Activated gamma-delta T cell treated with anti-CD3 and anti-CD28 coated beads, Interleukin-2, amount 50 U/mL, for 16 hours (primary cell): ENCODE data around the gene SPACDR.
"Not testable (repeated sequence)": the region's sequence is repeated elsewhere in the genome, so short reads cannot be mapped to it uniquely, and the experiment has no call there.

Experiments
- DNase-seq: peaks from one replicate; pipeline ENCODE4 v3.0.0-alpha.2; 2020; ENCODE audit warnings: low read depth

The SPACDR gene, protein sequence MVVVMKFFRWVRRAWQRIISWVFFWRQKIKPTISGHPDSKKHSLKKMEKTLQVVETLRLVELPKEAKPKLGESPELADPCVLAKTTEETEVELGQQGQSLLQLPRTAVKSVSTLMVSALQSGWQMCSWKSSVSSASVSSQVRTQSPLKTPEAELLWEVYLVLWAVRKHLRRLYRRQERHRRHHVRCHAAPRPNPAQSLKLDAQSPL

DNA sequence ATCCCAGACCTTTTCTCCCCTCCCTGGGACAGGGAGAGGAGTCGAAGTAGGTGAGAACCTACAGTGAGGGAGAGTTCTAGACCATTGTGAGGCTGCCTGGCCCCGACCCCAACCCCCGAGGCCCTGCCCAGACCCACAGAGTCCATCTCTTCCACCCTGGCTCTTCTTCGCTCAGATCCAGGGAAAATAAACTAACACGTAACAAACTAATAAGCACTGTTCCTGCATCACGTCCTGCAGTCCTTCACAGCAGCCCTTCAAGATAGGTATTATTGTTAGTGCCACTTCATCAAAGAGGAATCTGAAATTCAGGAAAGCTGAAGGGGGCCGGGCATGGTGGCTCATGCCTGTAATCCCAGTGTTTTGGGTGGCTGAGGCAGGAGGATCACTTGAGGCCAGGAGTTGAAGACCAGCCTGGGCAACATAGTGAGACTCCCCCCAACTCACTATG lies at the start of gene SPACDR:
Gene SPACDR, minus strand, starts transcription at position 51 of the 451 bp plus-strand sequence. CDS start 235 bp downstream, outside the sequence.
- no peak for DNase-seq

DNA sequence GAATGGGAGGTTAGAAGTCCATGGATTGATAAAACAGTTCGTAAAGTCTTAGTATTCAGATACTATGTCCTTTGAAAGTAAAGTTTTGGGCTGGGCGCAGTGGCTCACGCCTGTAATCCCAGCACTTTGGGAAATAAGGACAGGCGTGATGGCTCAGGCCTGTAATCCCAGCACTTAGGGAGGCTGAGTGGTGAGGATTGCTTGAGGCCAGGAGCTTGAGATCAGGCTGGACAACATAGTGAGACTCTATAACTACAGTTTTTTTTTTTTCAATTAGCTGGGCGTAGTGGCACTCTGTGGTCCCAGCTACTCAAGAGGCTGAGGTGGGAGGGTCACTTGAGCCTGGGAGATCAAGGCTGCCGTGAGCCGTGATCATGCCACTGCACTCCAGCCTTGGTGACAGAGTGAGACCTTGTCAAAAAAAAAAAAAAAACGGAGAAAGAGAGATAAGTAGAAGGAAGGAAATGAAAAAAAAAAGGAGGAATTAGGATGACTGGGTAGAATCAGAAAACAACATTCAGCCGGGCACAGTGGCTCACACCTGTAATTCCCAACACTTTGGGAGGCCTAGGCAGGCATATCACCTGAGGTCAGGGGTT lies 49.3 kb upstream of the SPACDR start:
- DNase-seq = no peak

DNA sequence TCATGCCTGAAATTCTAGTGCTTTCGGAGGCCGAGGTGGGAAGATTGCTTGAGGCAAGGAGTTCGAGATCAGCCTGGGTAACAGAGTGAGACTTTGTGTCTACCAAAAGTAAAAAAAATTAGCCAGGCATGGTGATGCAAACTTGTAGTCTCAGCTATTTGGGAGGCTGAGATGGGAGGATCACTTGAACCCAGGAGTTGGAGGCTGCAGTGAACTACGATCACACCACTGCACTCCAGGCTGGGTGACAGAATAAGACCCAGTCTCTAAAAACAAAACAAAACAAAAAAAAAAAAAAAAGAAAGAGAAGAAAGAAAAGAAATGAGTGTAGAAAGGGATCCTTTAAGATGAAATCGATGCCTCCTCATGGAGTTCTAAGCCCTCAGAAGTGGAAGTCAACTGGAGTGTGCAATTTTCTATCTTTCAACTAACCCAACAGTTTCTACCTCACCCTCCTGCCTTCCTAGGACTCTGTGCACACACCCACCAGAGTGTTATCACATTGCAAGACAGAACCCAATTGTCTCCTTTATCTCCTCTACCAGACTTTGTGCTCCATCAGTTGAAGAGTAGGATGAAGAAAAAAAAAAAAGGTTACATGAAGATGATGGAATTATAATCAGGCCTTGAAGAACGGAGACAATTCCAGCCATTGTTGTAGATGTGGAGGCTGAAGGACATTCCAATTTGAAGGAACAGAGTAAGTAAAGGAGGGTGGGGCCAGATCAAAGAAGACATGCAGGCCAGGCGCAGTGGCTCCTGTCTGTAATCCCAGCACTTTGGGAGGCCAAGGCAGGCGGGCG lies 46.6 kb upstream of the SPACDR start:
- no peak for DNase-seq

DNA sequence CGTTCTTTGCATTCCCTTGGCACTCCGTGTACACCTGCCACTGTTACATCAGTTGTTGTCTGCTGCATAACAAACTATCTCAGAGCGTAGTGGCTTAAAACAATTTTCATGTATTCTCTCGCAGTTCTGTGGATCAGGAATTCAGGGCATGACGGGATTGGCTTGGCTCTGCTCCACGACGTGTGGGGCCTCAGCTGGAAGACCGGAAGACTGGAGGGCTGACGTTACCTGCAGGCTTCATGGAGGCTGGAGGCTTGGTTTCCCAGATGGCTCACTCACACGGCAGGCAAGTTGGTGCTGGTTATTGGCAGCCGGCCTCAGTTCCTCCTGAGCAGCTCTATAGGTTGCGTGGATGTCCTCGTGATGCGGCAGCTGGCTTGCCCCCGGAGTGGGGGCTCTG lies 45.2 kb upstream of the SPACDR start:
- no peak for DNase-seq

DNA sequence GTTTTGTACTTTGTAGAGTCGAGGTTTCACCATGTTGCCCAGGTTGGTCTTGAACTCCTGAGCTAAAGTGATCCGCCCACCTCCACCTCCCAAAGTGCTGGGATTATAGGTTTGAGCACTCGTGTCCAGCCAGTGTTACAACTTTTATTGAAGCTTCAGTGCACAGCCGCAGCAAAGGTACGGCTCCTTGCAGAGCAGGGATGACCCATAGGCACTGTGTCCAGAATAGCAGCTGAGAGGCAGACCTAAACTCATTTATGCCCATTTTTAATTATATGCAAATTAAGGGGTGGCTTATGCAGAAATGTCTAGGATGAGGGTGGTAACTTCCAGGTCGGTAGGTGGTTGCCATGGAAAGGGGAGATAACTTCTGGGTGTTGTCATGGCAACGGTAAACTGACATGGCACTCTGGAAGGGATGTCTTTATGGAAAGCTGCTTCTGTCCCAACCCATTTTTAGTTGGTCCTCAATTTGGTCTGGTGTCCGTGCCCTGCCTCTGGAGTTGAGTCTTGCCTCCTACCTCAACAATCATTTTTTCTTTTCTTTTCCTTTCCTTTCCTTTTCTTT lies 42.4 kb upstream of the SPACDR start:
- DNase-seq = no peak

DNA sequence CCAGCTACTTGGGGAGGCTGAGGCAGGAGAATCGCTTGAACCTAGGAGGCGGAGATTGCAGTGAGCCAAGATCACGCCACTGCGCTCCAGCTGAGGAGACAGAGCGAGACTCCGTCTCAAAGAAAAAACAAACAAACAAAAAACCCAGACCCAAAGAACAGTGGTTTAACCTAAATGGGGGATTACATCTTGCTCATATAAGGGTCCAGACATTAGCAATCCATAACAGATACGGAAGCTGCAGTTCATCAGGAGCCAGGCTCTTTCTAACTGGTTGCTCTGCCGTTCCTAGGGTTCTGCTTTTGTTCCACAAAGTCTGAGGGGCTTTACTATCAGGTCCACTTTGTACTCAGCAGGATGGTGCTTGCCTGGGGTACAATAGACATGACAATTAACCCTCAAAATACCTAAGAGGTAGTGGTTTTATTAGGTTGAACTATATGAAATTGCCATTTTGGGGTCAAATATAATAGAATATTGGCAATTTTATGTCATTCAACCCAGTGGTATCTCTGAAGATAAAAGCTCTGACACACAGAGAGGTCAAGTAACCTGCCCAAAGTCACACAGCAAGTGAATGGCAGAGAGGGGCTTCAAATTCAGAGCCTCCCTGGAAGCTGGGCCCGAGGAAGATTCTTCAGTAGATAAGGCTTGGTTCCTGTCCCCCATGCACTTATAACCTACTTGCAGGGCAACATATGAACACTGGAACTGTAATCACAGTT lies 41.0 kb upstream of the SPACDR start:
- no peak for DNase-seq

DNA sequence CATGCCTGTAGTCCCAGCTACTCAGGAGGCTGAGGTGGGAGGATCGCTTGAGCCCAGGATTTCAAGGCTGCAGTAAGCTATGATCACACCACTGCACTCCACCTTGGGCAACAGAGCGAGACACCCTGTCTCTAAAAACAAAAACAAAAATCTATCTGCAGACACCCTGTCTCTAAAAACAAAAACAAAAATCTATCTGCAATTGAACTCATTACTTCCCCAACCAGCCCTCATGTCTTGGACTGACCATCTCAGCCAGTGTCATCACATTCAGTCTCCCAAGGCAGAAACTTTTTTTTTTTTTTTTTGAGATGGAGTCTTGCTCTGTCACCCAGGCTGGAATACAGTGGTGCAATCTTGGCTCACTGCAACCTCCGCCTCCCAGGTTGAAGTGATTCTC lies 40.0 kb upstream of the SPACDR start:
- DNase-seq = not testable (repeated sequence)

DNA sequence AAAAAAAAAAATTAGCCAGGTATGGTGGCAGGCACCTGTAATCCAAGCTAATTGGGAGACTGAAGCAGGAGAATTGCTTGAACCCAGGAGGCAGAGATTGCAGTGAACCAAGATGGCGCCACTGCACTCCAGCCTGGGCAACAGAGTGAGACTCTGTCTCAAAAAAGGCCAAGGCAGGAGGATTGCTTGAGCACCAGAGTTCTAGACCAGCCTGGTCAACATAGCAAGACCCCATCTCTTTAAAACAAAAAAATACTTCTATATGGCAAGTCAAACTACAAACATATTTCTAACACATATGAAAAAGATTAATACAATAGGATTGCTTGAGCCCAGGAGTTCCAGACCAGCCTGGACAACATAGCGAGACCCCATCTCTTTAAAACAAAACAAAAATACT lies 36.7 kb upstream of the SPACDR start:
- DNase-seq = not testable (repeated sequence)

DNA sequence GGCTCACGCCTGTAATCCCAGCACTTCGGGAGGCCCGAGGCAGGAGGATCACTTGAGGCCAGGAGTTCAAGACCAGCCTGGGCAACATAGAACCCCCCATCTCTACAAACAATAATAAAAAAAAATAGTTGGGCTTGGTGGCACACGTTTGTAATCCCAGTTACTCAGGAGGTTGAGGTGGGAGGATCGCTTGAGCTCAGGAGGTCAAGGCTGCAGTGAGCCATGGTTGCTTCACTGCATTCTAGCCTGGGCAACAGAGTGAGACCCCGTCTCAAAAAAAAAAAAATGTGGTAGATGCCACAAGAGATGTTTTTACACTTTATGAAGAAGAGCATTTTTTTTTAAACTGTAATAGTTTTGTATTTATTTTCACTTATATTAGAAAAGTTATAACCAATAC lies 32.4 kb upstream of the SPACDR start:
- DNase-seq = no peak

DNA sequence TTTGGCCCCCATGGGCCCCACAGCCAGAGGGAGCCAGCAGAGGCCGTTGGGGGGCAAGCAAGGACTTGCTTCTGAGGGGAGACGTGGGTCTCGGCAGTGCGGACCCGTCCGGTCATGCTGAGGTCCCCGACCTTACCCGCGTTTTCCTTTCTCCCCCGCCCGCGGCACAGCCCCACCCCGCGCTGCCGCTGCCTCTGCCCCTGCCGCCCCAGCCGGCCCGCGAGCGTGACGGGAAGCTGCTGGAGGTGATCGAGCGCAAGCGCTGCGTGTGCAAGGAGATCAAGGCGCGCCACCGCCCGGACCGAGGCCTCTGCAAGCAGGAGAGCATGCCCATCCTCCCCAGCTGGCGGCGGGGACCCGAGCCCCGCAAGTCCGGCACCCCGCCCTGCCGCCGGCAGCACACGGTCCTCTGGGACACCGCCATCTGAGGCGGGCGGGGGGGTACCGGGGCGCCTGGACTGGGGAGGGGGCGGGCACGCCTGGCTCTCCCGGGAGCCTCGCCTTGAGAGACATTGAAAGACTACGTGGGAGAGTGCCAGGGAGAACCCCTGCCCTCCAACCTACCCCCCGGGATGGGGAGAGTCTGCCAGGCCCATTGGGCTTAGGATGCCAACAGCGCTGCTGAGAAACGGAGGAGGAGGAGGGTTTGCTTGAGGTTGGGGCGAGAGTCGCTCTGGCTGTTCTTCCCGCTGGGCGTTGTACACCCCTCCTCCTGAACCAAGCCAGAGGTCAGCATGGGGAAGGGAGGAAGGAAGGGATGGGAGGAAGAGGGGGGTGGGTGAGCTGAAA lies 29.6 kb upstream of the SPACDR start:
- DNase-seq = no peak

DNA sequence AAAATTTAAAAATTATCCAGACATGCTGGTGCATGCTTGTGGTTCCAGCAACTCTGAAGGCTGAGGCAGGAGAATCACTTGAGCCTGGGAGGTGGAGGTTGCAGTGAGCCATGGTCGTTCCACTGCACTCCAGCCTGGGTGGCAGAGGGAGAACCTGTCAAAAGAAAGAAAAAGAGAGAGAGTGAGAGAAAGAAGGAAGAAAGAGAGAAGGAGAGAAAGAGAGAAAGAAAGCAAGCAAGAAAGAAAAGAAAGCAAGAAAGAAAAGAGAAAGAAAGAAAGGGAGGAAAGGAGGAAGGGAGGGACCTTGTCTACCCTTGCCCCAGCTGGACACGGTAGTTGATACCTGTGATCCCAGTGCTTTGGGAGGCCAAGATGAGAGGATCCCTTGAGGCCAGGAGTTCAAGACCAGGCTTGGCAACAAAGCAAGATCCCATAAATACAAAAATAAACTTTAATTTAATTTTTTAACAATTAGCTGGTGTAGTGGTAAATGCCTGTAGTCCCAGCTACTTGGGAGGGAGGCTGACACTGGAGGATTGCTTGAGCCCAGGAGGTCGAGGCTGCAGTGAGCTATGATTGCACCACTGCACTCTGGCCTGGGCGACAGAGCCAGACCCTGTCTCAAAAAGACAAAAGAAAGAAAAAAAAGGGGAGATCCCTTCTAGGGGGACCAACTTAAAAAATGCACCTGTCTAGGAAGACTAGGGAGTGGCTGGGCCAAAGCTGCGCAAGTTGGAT lies 28.8 kb upstream of the SPACDR start:
- DNase-seq = no peak

DNA sequence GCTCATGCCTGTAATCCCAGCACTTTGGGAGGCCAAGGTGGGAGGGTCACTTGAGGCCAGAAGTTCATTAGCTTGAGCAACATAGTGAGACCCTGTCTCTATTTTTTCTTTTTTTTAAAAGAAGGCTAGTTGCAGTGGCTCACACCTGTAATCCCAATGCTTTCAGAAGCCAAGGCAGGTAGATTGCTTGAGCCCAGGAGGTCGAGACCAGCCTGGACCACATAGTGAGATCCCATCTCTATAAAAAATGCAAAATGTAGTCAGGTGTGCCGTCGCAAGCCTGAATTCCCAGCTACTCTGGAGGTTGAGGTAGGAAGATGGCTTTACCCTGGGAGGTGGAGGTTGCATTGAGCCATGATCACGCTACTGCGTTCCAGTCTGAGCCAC lies 27.1 kb upstream of the SPACDR start:
- no peak for DNase-seq

DNA sequence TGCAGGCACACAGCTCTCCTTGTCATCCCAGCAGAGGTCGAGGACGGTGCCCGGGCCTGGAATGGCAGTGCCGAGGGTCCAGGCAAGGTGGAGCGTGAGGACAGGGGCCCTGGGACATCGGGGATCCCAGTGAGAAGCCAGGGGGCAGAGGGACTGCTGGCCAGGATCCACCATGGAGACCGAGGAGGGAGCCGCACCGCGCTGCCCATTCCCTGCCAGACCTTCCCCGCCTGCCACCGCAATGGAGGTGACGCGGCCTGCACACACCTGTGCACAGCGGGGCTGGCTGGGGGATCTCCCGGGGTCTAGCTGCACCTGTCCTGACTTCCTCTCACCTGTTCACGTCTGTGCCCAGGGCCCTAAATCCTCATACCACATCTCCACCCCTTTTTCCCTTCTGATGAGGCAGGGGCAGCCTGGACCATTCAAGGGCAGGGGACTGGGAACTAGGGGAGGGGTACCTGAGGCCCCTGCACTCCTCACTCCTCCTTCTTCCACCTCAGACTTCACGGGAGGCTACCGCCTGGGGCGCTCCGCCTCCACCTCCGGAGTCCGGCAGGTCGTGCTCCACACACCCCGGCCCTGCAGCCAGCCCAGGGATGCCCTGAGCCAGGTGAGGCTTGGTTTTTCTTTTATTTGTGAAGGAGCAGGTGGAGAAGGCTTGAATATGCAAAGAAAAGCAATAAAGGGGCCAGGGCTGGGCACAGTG lies 26.6 kb upstream of the SPACDR start:
- DNase-seq = no peak

DNA sequence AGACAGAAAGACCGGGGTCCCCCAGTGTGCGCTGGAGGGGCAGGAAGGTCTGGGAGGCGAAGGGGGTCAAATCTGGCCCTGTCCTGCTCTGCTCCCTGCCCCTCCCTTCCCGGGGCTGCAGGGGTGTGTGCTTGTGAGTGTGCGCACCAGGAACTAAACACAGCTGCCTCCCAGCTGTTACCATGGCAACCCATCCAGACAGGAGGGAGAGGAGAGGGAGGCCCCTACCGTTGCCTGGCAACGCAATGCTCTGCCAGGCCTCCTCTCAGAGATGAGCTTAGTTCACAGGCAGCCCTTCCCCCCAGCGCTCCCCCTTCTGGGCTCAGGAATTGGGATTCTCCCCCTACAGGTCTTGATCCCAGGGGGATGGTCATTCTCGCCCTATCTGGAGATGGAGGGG lies 25.8 kb upstream of the SPACDR start:
- DNase-seq = no peak

DNA sequence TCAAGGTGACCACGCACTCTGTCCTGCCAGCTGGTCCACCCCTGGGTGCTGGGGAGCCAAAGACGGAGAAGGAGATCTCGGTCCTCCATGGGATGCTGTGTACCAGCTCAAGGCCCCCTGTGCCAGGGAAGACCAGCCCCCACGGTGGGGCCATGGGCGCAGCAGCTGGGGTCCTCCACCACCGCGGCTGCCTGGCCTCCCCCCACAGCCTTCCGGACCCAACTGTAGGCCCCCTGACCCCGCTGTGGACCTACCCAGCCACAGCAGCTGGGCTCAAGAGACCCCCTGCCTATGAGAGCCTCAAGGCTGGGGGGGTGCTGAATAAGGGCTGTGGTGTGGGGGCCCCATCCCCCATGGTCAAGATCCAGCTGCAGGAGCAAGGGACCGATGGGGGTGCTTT lies 25.1 kb upstream of the SPACDR start:
- no peak for DNase-seq

DNA sequence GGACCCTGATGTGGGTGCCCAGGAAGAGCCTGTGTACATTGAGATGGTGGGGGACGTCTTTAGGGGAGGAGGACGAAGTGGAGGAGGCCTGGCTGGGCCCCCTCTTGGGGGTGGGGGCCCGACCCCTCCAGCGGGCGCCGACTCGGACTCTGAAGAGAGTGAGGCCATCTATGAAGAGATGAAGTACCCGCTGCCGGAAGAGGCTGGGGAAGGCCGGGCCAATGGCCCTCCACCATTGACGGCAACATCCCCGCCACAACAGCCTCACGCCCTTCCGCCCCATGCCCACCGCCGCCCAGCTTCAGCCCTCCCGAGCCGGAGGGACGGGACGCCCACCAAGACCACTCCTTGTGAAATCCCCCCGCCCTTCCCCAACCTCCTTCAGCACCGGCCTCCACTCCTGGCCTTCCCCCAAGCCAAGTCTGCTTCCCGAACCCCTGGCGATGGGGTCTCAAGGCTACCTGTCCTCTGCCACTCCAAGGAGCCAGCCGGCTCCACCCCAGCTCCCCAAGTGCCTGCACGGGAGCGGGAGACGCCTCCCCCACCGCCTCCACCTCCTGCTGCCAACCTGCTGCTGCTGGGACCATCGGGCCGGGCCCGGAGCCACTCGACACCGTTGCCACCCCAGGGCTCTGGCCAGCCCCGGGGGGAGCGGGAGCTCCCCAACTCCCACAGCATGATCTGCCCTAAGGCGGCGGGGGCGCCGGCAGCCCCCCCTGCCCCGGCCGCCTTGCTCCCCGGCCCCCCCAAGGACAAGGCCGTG lies 24.5 kb upstream of the SPACDR start:
- DNase-seq = no peak

DNA sequence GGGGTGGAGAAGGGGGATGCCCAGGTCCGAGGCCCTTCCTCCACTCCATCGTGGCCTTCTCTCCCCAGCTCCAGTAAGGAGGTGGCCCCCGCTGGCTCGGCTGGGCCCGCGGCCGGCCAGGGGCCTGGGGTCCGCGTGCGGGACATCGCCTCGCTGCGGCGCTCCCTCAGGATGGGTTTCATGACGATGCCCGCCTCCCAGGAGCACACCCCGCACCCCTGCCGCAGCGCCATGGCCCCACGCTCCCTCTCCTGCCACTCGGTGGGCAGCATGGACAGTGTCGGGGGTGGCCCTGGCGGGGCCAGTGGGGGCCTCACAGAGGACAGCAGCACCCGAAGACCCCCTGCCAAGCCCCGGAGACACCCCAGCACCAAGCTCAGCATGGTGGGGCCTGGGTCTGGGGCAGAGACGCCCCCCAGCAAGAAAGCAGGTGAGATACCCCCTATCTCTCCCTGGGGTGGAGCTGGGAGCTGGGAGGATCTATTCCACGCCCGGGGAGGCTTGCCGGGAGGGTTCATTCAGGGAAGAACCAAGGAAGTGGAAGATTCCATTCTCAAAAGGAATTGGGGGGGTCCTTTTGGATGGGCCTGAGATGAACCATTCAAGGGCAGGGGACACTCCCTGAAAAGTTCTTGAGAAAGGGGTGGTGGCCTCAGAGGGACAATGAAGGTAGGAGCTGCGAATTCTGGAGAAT lies 22.8 kb upstream of the SPACDR start:
- no peak for DNase-seq

DNA sequence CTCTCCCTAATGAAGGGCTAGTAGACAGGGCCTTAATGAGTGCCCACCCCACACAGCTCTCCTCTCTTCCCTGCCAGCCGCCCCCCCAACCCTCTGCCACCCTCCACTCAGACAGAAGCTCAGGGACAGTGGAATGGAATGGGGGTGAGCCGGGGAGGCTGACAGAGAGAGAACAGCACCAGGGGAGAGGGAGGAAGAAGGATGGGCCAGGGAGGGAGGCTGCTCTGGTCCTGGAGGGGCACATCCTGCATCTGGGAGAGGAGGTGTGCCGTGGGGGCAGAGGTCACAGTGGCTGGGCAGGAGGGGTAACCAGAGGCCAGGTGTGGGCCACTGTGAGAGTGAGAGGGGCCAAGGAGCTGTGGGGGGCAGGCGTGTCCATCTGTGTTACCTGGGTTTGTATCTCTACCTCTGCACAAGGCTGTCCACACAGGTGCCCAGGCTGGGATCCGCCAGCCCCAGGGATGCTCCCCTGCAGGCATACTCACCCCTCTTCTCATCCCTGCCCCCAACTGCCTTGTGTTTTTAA lies 22.1 kb upstream of the SPACDR start:
- no peak for DNase-seq
